Calu3 (cell line): ENCODE results near the gene CD200R1. TPM values are rescaled to one million over a fixed set of nuclear protein-coding genes. Genes with fewer than 3 reads are reported as not detected.

Experiments
- BruUV-seq: library from RNA; stranded (reverse); fragments of 400-500 nt; replicated peaks from 2 replicates; lab custom pipeline; 2021; lab: Mats Ljungman, UMichigan
- CTCF ChIA-PET: fragments of 300-600 bp; sonication (Branson Sonifier 250); formaldehyde crosslinking; loops from one replicate; lab custom pipeline; 2022; ENCODE audit warnings: antibody characterized with exemption; lab: Charles Lee
- DNase-seq: peaks from one replicate; pipeline ENCODE4 v3.0.0; 2022
- H3K27ac Mint-ChIP-seq: one replicate; pipeline ENCODE4 v1.8.0; 2022; ENCODE audit warnings: mixed read lengths; ENCODE audit not compliant: unreplicated experiment
- H3K27me3 Mint-ChIP-seq: one replicate; pipeline ENCODE4 v1.8.0; 2022; ENCODE audit warnings: mixed read lengths; ENCODE audit not compliant: unreplicated experiment
- H3K36me3 Mint-ChIP-seq: one replicate; pipeline ENCODE4 v1.8.0; 2022; ENCODE audit warnings: mild to moderate bottlenecking, moderate library complexity, mixed read lengths; ENCODE audit not compliant: insufficient read depth, unreplicated experiment
- H3K4me1 Mint-ChIP-seq: one replicate; pipeline ENCODE4 v1.8.0; 2022; ENCODE audit warnings: mild to moderate bottlenecking, low read depth, mixed read lengths; ENCODE audit not compliant: unreplicated experiment
- H3K4me3 Mint-ChIP-seq: one replicate; pipeline ENCODE4 v1.8.0; 2022; ENCODE audit warnings: mild to moderate bottlenecking, low read depth, moderate library complexity, mixed read lengths; ENCODE audit not compliant: unreplicated experiment
- H3K9me3 Mint-ChIP-seq: one replicate; pipeline ENCODE4 v1.8.0; 2022; ENCODE audit warnings: low read depth, mixed read lengths; ENCODE audit not compliant: unreplicated experiment
- intact Hi-C: fragments of 100-400 bp; cut with micrococcal nuclease; formaldehyde crosslinking; loops from one replicate; pipeline ENCODE4 v1.10.0; 2022; ENCODE audit not compliant: unreplicated experiment
- total RNA-seq: library from RNA; stranded (reverse); gene quantifications from 2 replicates; pipeline ENCODE4 v1.2.3, GENCODE V29; 2022
- TF ChIP-seq, protein P1 (sequence below): fragments of 200-600 bp; IDR thresholded peaks from one replicate; pipeline ENCODE4 v1.8.0; 2022; ENCODE audit warnings: antibody characterized with exemption; ENCODE audit not compliant: unreplicated experiment

Gene CD200R1
- total RNA-seq, 1 experiment from 2014 or later = not detected

DNA sequence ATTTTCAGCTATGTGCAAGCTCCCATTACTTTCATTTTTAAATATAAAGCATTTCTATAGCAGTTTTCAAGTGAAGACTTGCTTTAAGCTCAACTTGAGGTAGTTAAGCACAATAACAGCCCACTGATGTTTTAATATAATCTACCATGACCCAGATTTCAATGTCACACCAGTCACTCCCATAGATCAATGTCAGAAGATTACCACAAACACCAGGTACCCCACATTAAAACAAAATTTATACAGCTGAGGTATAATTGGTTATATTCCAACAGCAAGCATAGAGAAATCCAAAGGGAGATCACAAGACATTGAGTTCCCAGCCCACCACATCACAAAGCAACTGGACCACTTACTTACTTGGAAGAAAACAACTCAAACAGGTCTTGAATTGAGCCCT lies 38.7 kb upstream of the CD200R1 start:
- no peak overlapping the region for H3K27ac Mint-ChIP-seq
- intact Hi-C loops = no loop called here
- TF ChIP-seq, protein P1, sequence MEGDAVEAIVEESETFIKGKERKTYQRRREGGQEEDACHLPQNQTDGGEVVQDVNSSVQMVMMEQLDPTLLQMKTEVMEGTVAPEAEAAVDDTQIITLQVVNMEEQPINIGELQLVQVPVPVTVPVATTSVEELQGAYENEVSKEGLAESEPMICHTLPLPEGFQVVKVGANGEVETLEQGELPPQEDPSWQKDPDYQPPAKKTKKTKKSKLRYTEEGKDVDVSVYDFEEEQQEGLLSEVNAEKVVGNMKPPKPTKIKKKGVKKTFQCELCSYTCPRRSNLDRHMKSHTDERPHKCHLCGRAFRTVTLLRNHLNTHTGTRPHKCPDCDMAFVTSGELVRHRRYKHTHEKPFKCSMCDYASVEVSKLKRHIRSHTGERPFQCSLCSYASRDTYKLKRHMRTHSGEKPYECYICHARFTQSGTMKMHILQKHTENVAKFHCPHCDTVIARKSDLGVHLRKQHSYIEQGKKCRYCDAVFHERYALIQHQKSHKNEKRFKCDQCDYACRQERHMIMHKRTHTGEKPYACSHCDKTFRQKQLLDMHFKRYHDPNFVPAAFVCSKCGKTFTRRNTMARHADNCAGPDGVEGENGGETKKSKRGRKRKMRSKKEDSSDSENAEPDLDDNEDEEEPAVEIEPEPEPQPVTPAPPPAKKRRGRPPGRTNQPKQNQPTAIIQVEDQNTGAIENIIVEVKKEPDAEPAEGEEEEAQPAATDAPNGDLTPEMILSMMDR = no peak
- peaks cover 33% of the 10 kb centered on the region for H3K36me3 Mint-ChIP-seq
- H3K27me3 Mint-ChIP-seq = no peaks in the 10 kb centered on the region
- CTCF ChIA-PET = no interaction called here
- peaks cover 19% of the 10 kb centered on the region for H3K4me1 Mint-ChIP-seq
- no peaks in the 10 kb centered on the region for H3K9me3 Mint-ChIP-seq
- no TSS peak for BruUV-seq
- no peak for DNase-seq
- no peak overlapping the region for H3K4me3 Mint-ChIP-seq

- DNase-seq = no peak
- CTCF ChIA-PET = no interaction called here
- Mint-ChIP-seq H3K27me3 (no peaks in the 10 kb centered on the region), H3K4me1 (no peaks in the 10 kb centered on the region), H3K4me3 (no peak overlapping the region), H3K27ac (no peak overlapping the region), H3K36me3 (peaks cover 18% of the 10 kb centered on the region), H3K9me3 (no peaks in the 10 kb centered on the region)
- no TSS peak for BruUV-seq
- TF ChIP-seq, protein P1 = no peak
- intact Hi-C loops = no loop called here
Observed at GRCh38 chr3:113008117-113008516, 33.2 kb upstream of the CD200R1 start.

DNA sequence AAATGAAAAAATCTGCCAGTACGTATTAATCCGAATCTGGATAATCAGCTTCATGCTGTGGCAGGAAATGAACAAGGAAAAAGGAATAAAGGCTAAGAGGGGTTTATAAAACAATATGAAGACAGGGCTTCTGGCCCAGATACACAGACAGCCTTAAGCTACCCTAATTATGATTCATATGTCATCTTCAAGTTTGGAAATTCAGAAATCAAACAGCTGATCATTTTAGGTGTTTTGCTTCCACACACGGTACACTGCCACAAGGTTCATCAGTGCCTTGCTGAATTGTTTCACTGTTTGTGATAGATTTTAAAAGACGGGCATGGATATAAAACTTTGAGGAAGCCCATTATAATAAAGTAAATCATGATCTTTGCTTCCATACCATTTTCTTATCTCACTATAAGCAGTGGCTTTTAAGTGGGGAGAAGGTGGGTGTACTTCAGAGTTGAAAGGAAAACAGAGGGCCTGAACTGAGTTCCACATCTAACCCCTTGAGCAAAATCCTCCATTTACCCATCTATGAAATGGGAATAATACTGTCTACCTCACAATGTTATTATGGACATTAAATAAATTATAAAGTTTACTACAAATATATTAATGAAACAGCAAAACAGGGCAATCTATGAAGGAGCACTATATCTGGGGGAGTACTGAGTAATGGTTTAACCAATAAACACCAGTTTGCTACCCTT lies 31.6 kb upstream of the CD200R1 start:
- H3K27me3 Mint-ChIP-seq = no peaks in the 10 kb centered on the region
- H3K4me1 Mint-ChIP-seq = no peaks in the 10 kb centered on the region
- intact Hi-C loops = no loop called here
- TF ChIP-seq, protein P1 = no peak
- DNase-seq = no peak
- H3K9me3 Mint-ChIP-seq = no peaks in the 10 kb centered on the region
- BruUV-seq = no TSS peak
- no peak overlapping the region for H3K4me3 Mint-ChIP-seq
- peaks cover 12% of the 10 kb centered on the region for H3K36me3 Mint-ChIP-seq
- CTCF ChIA-PET = no interaction called here
- no peak overlapping the region for H3K27ac Mint-ChIP-seq

DNA sequence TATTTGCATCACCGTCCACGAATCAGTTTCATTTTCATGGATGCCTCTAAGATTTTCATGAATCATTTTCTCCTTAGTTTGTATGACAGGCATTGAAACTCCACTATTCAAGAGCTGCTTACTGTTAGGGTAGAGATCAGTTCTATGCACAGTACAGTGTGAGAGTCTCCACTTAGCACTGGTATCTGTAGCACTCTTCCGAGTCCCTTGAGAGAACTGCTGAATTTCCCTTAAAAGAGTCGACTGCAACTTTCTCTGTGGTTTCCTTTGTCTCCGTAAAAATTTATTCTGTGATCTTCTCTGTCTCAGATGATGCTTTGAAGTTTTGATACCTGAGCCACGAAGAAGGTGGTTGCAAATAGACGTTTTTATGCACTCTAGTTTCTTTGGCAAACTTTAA lies 30.7 kb upstream of the CD200R1 start:
- DNase-seq = no peak
- Mint-ChIP-seq H3K27me3 (no peaks in the 10 kb centered on the region), H3K36me3 (peaks cover 16% of the 10 kb centered on the region), H3K4me3 (no peak overlapping the region), H3K9me3 (no peaks in the 10 kb centered on the region), H3K27ac (no peak overlapping the region), H3K4me1 (no peaks in the 10 kb centered on the region)
- TF ChIP-seq, protein P1 = no peak
- BruUV-seq = no TSS peak
- intact Hi-C loops = no loop called here
- CTCF ChIA-PET = no interaction called here
